ENCODE data around the gene DLGAP4.

The DLGAP4 gene

GRCh38 chr20:36528176-36528874 lies 222.2 kb downstream of the DLGAP4 start:
- H3K4me3 ChIP-seq (ENCODE audit: low read depth, low read length), result no peak overlapping the region
- no peak for DNase-seq (ENCODE audit: low read depth)
- no peak for TF ChIP-seq CTCF (IDR thresholded peaks at IDR 0.05; ENCODE audit: control insufficient read depth, extremely low read depth, insufficient read depth)

- TF ChIP-seq CTCF (IDR thresholded peaks at IDR 0.05; ENCODE audit: control insufficient read depth, extremely low read depth, insufficient read depth), result no peak
- H3K4me3 ChIP-seq (ENCODE audit: low read depth, low read length), result no peak overlapping the region
- no peak for DNase-seq (ENCODE audit: low read depth)
These were observed 222.8 kb downstream of the DLGAP4 start for GRCh38 chr20:36528875-36529417.

DNA sequence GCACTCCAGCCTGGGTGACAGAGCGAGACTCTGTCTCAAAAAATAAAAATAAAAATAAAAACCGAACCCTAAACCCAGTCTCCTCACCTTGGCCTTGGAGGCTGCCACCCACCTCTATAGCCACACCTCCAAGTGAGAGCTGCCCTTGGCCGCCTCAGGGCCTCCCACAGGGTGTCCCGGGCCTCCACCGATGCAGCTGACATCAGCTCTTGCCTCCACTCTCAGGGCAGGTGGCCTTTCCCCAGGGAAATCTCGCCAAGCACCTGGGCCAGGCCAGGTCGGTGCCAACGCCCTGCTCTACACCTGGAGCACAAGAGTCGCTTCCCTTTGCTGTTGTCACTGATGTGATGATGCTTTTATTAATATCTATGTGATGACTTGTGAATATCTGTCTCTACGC lies 226.2 kb downstream of the DLGAP4 start:
- no peak for DNase-seq (ENCODE audit: low read depth)
- TF ChIP-seq CTCF (IDR thresholded peaks at IDR 0.05; ENCODE audit: control insufficient read depth, extremely low read depth, insufficient read depth), result no peak
- no peak overlapping the region for H3K4me3 ChIP-seq (ENCODE audit: low read depth, low read length)

GRCh38 chr20:36532822-36533221 lies 226.7 kb downstream of the DLGAP4 start:
- H3K4me3 ChIP-seq (ENCODE audit: low read depth, low read length), result no peak overlapping the region
- TF ChIP-seq CTCF (IDR thresholded peaks at IDR 0.05; ENCODE audit: control insufficient read depth, extremely low read depth, insufficient read depth), result no peak
- no peak for DNase-seq (ENCODE audit: low read depth)

DNA sequence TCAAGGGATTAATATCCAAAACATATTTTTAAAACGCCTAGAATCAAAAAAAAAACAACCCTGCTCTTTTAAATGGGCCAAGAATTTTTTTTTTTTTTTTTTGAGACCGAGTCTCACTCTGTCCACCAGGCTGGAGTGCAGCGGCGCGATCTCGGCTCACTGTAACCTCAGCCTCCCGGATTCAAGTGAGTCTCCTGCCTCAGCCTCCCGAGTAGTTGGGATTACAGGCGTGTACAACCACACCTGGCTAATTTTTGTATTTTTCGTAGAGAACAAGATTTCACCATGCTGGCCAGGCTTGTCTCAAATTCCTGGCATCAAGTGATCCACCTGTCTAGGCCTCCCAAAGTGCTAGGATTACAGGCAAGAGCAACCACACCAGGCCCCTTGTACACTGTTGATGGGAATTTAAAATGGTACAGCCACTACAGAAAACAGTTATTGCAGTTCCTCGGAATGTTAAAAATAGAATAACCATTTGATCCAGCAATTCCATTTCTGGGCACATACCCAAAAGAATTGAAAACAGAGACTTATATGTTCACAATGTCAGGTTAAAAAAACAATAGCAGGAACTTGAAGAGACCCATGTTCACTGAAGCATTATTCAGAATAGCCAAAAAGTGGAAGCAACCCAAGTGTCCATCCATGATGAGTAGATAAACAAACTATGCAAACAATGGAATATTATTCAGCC lies 232.0 kb downstream of the DLGAP4 start:
- no peak for TF ChIP-seq CTCF (IDR thresholded peaks at IDR 0.05; ENCODE audit: control insufficient read depth, extremely low read depth, insufficient read depth)
- H3K4me3 ChIP-seq (ENCODE audit: low read depth, low read length), result no peak overlapping the region
- no peak for DNase-seq (ENCODE audit: low read depth)

DNA sequence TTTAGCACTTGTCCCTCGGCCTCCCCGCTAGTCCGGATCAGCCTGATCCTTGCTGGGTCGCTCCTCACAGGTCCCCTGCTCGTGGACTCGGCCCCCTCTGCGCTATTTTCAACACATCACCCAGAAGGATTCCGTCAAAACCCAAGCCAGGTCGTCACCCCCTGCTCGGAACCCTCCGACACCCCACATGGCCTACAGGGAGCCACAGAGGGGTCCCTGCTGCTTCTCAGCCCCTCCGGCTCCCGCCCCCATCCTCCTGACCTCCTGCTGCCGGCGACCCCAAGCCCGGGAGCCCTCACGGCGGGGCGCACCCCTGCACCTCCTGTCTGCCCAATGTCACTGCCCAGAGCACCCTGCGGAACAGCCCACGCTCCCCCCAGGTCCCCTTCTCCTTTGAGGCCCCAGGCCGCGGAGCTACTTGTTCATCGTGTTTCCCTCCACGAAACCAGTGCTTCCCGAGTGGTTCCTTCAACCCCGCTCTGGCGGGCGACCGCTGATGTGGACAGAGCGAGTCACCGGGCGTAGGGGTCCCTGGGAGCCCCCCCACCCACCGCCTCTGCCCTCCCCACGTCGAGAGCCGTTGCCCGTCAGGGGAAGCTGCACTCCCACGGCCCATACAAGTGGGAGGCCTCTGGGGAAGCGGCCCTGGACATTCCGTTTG lies 234.5 kb downstream of the DLGAP4 start:
- TF ChIP-seq CTCF (IDR thresholded peaks at IDR 0.05; ENCODE audit: control insufficient read depth, extremely low read depth, insufficient read depth), result no peak
- H3K4me3 ChIP-seq (ENCODE audit: low read depth, low read length), result no peak overlapping the region
- no peak for DNase-seq (ENCODE audit: low read depth)
